PC-3 (cell line): ENCODE data around the gene ZDHHC19. TPM values are rescaled to one million over a fixed set of nuclear protein-coding genes. Genes with fewer than 3 reads are reported as not detected.

ENCODE experiments used
- ATAC-seq: fragments of 200-7000 bp; cut with Tn5 transposase; 2 replicates; pipeline ENCODE4 v1.9.1; 2020; ENCODE audit warnings: mild to moderate bottlenecking, moderate library complexity
- BruUV-seq: library from RNA; stranded (reverse); fragments of 400-500 nt; replicated peaks from 2 replicates; lab custom pipeline; 2021; lab: Mats Ljungman, UMichigan
- CTCF ChIA-PET: fragments of 300-600 bp; sonication (Branson Sonifier 250); formaldehyde crosslinking; loops from one replicate; lab custom pipeline; 2022; ENCODE audit warnings: antibody characterized with exemption; lab: Charles Lee
- POLR2A ChIA-PET: fragments of 300-600 bp; sonication (Branson Sonifier 250); formaldehyde crosslinking; loops from one replicate; lab custom pipeline; 2022; ENCODE audit warnings: antibody characterized with exemption; ENCODE audit not compliant: unreplicated experiment; lab: Charles Lee
- DNase-seq: peaks from one replicate; pipeline ENCODE4 v3.0.0-alpha.2; 2015
- H2AFZ ChIP-seq: fragments of 300-600 bp; sonication (generic); 2 replicates; pipeline ENCODE4 v1.6.0; 2016; ENCODE audit warnings: antibody characterized with exemption, low read length
- H3F3A ChIP-seq: fragments of 300-600 bp; sonication (generic); one replicate; pipeline ENCODE4 v1.6.0; 2017; ENCODE audit warnings: antibody characterized with exemption, low read length, control low read depth, mild to moderate bottlenecking; ENCODE audit not compliant: unreplicated experiment
- H3K27ac ChIP-seq: fragments of 300-600 bp; sonication (generic); 2 replicates; pipeline ENCODE4 v1.5.1; 2016; ENCODE audit warnings: mild to moderate bottlenecking, low read length
- H3K27me3 ChIP-seq: fragments of 300-600 bp; sonication (generic); 2 replicates; pipeline ENCODE4 v1.6.1; 2016; ENCODE audit warnings: low read length, mixed read lengths
- H3K36me3 ChIP-seq: fragments of 300-600 bp; sonication (generic); 2 replicates; pipeline ENCODE4 v1.6.1; 2016; ENCODE audit warnings: low read depth, mixed run types, low read length, mixed read lengths
- H3K4me1 ChIP-seq: fragments of 300-600 bp; sonication (generic); 2 replicates; pipeline ENCODE4 v1.5.1; 2016; ENCODE audit warnings: low read length; ENCODE audit not compliant: insufficient read depth
- H3K4me2 ChIP-seq: fragments of 300-600 bp; sonication (generic); 2 replicates; pipeline ENCODE4 v1.6.0; 2016; ENCODE audit warnings: low read length
- H3K4me3 ChIP-seq: fragments of 300-600 bp; sonication (generic); 2 replicates; pipeline ENCODE4 v1.5.1; 2016; ENCODE audit warnings: mild to moderate bottlenecking, low read length, mixed read lengths
- H3K79me2 ChIP-seq: fragments of 300-600 bp; sonication (generic); 2 replicates; pipeline ENCODE4 v1.6.1; 2017; ENCODE audit warnings: low read length, mixed read lengths
- H3K9ac ChIP-seq: fragments of 300-600 bp; sonication (generic); 2 replicates; pipeline ENCODE4 v1.6.0; 2016; ENCODE audit warnings: mild to moderate bottlenecking, low read length
- H3K9me2 ChIP-seq: fragments of 300-600 bp; sonication (generic); replicated peaks from 2 replicates; pipeline ENCODE4 v1.6.1; 2016; ENCODE audit warnings: mixed run types, low read length, mixed read lengths
- H3K9me3 ChIP-seq: fragments of 300-600 bp; sonication (generic); 2 replicates; pipeline ENCODE4 v1.6.1; 2016; ENCODE audit warnings: low read length, mixed read lengths
- H4K20me1 ChIP-seq: fragments of 300-600 bp; sonication (generic); 2 replicates; pipeline ENCODE4 v1.6.1; 2016; ENCODE audit warnings: low read length, mixed read lengths
- EZH2 ChIP-seq: fragments of 300-600 bp; sonication (generic); IDR thresholded peaks from one replicate; pipeline ENCODE4 v1.6.1; 2017; ENCODE audit warnings: antibody characterized with exemption, mild to moderate bottlenecking, low read length; ENCODE audit not compliant: unreplicated experiment
- EZH2phosphoT487 ChIP-seq: fragments of 300-600 bp; sonication (generic); IDR thresholded peaks from 2 replicates; pipeline ENCODE4 v1.6.1; 2018; ENCODE audit warnings: mild to moderate bottlenecking, antibody characterized with exemption, low read length, borderline replicate concordance
- intact Hi-C: fragments of 100-400 bp; cut with micrococcal nuclease; formaldehyde crosslinking; loops from 2 replicates; pipeline ENCODE4 v1.9.0; 2023
- total RNA-seq: library from RNA; depleted of rRNA; stranded (reverse); fragments of >200 nt; gene quantifications from 2 replicates; pipeline ENCODE4 v1.2.3, GENCODE V29; 2014
- TF ChIP-seq, protein P1 (sequence below): fragments of 300-600 bp; sonication (generic); conservative IDR thresholded peaks from 2 replicates; pipeline ENCODE4 v1.5.1; 2017; ENCODE audit warnings: antibody characterized with exemption, low read depth, mild to moderate bottlenecking, low read length

The ZDHHC19 gene
- total RNA-seq, 1 experiment from 2014 or later = not detected

DNA sequence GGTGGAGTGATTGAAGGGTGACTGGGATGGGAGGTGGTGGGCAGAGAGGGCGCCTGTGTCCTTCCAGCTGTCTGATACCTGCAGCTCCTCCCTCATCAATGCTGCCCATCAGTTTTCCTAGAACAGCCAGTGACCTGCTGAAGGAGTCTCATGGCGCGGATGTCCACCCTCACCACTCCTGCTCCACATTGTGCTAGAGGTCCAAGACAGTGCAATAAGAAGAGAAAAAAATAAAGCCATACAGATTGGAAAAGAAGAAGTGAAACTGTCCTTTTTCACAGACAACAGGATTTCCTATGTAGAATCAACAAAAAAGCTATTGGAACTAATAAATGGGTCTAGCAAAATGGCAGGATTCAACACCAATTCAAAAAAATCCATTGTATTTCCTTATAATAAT, 7.4 kb downstream of the ZDHHC19 start:
- Histone ChIP-seq H3K27me3 (no peaks in the 10 kb centered on the region), H3F3A (no peaks in the 10 kb centered on the region), H3K27ac (no peak overlapping the region), H4K20me1 (no peaks in the 10 kb centered on the region), H3K4me2 (no peak overlapping the region), H2AFZ (no peak overlapping the region), H3K9me3 (0 out of 2 replicates have a peak, but pooled peaks cover 2% of the 10 kb centered on the region), H3K36me3 (no peaks in the 10 kb centered on the region), H3K4me3 (no peak overlapping the region), H3K9me2 (no peaks in the 10 kb centered on the region), H3K9ac (no peak overlapping the region), H3K79me2 (no peaks in the 10 kb centered on the region), H3K4me1 (no peaks in the 10 kb centered on the region)
- intact Hi-C loops = no loop called here
- BruUV-seq = no TSS peak
- TF ChIP-seq, protein P1, sequence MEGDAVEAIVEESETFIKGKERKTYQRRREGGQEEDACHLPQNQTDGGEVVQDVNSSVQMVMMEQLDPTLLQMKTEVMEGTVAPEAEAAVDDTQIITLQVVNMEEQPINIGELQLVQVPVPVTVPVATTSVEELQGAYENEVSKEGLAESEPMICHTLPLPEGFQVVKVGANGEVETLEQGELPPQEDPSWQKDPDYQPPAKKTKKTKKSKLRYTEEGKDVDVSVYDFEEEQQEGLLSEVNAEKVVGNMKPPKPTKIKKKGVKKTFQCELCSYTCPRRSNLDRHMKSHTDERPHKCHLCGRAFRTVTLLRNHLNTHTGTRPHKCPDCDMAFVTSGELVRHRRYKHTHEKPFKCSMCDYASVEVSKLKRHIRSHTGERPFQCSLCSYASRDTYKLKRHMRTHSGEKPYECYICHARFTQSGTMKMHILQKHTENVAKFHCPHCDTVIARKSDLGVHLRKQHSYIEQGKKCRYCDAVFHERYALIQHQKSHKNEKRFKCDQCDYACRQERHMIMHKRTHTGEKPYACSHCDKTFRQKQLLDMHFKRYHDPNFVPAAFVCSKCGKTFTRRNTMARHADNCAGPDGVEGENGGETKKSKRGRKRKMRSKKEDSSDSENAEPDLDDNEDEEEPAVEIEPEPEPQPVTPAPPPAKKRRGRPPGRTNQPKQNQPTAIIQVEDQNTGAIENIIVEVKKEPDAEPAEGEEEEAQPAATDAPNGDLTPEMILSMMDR = no peak
- TF ChIP-seq EZH2phosphoT487 (no peak), EZH2 (no peak)
- CTCF ChIA-PET = interaction anchor here (0.5 kb wide), 1 partner anchor 16 kb away, joined by 3 read pairs; no protein-coding TSS in a partner anchor
- no peak for ATAC-seq
- no peak for DNase-seq
- POLR2A ChIA-PET = interaction anchor here (0.6 kb wide), 1 partner anchor 125 kb away, joined by 3 read pairs; no protein-coding TSS in a partner anchor

DNA sequence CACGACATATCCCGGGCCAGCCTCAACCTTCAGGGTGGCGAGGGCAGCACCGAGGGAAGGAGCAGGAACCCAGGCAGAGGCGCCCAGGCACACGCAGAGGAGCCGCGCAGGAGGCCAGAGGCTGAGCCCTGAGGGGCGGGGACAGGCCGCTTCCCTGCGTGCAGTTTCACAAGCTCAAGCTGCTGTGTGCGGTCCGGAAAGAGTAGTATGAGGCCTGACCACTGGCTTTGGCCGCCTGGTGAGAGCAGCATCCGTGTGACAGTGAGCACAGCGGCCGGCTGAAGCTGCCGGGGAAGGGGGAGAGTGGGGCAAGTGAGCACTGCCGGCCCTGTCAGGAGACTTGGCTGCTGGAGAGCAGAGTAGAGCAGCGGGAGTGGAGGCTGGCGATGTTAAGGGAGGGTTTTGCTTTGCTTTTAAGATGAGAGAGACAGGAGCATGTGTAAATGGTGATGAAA, 8.7 kb downstream of the ZDHHC19 start:
- H3K9me3 ChIP-seq = 0 out of 2 replicates have a peak, but pooled peaks cover 2% of the 10 kb centered on the region
- H3K4me3 ChIP-seq = no peak overlapping the region
- intact Hi-C loops = no loop called here
- DNase-seq (no peak), ATAC-seq (no peak)
- H3K27me3 ChIP-seq = no peaks in the 10 kb centered on the region
- no peaks in the 10 kb centered on the region for H3K79me2 ChIP-seq
- TF ChIP-seq EZH2 (no peak), EZH2phosphoT487 (no peak)
- TF ChIP-seq, protein P1 = no peak
- no peaks in the 10 kb centered on the region for H3K4me1 ChIP-seq
- no peaks in the 10 kb centered on the region for H3K9me2 ChIP-seq
- no TSS peak for BruUV-seq
- no peak overlapping the region for H2AFZ ChIP-seq
- H4K20me1 ChIP-seq = no peaks in the 10 kb centered on the region
- H3K36me3 ChIP-seq = no peaks in the 10 kb centered on the region
- H3K9ac ChIP-seq = no peak overlapping the region
- H3F3A ChIP-seq = no peaks in the 10 kb centered on the region
- H3K4me2 ChIP-seq = no peak overlapping the region
- CTCF ChIA-PET = no interaction called here
- no peak overlapping the region for H3K27ac ChIP-seq
- POLR2A ChIA-PET = no interaction called here
